Activated CD4-positive, CD25-positive, alpha-beta regulatory T cell treated with anti-CD3 and anti-CD28 coated beads, Interleukin-2, amount 50 U/mL, for 16 hours (primary cell): ENCODE measurements around the gene RPL36.
"Not testable (repeated sequence)": the region's sequence is repeated elsewhere in the genome, so short reads cannot be mapped to it uniquely, and the experiment has no call there.

ENCODE experiments used
- DNase-seq: peaks from one replicate; pipeline ENCODE4 v3.0.0-alpha.2; 2020; ENCODE audit warnings: low read depth, low spot score

Gene RPL36

GRCh38 chr19:5674714-5675113 is 15.4 kb upstream of the RPL36 start:
- DNase-seq = no peak

DNA sequence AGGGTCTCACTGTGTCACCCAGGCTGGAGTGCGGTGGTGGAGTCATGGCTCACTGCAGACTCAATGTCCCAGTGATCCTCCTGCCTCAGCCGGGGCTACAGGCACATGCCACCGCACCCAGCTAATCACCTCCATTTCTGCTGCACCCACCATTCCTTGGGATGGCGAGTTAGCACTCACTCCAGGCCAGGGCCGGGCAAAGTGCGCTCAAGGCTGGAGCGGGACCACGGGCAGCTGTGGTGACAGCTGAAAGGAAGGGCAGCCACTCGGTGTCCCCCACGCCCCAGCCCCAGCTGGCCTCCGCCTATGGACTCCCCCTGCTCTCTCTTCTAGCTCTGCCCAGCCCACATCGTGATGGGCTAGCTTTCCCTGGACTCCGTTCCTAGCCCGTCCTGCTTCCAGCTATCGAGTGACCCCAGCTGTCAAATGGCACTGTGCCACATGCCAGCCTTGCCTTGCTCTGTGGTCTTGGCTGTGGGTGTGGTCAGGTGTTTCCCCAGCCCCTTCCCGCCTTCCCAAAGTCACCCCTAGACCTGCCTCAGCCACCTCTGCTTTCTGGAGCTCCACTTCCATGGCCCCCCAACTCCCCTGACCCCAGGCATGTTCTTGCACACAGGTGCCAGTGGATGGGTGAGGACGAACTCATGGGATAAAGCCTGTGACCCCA is 13.9 kb upstream of the RPL36 start:
- DNase-seq = no peak

GRCh38 chr19:5676772-5677105 is 13.4 kb upstream of the RPL36 start:
- DNase-seq = no peak

- DNase-seq = no peak
Observed at GRCh38 chr19:5677136-5677535, 13.0 kb upstream of the RPL36 start.

GRCh38 chr19:5677580-5677979 is 12.5 kb upstream of the RPL36 start:
- DNase-seq = no peak

GRCh38 chr19:5678071-5678718 is 11.9 kb upstream of the RPL36 start:
- no peak for DNase-seq

GRCh38 chr19:5679289-5680083 is 10.6 kb upstream of the RPL36 start:
- DNase-seq = no peak

- DNase-seq = no peak
Observed at GRCh38 chr19:5680084-5680436, 10.0 kb upstream of the RPL36 start.

GRCh38 chr19:5680437-5681368 is 9.4 kb upstream of the RPL36 start, which contains the start of the genes HSD11B1L and MICOS13:
TSS of gene HSD11B1L (plus strand) at chr19:5681027. CDS start at chr19:5684833, 3,806 bp downstream.
TSS of gene MICOS13 (minus strand) at chr19:5680516. CDS start at chr19:5680486, 30 bp downstream.
- DNase-seq = peak; percentile 97

- no peak for DNase-seq
Observed at GRCh38 chr19:5681391-5682106, 8.5 kb upstream of the RPL36 start.

GRCh38 chr19:5682107-5682482 is 8.0 kb upstream of the RPL36 start:
- no peak for DNase-seq

GRCh38 chr19:5683177-5683886 is 6.8 kb upstream of the RPL36 start:
- DNase-seq = no peak

DNA sequence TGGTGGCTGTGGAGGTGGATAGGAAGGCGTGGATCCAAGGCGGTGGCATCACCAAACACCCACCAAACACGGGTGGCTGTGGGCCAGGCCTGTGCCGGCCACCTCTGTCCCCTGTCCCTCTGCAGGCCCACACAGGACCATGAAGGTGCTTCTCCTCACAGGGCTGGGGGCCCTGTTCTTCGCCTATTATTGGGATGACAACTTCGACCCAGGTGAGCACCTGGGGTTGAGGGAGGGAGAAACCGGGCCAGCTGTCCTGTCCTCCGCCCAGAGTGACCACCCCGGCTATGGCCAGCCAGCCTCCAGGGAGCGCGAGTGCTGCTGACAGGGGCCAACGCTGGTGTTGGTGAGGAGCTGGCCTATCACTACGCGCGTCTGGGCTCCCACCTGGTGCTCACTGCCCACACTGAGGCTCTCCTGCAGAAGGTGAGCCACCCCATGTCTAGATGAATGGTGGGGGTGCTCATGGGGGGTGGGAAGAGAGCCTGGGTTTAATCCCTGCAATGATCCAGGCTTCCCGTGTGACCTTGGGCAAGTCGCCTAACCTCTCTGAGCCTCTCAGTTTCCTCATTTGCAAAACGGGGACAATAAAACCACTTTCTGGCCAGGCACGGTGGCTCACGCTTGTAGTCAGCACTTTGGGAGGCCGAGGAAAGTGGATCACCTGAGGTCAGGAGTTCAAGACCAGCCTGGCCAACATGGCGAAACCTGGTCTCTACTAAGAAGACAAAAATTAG is 5.2 kb upstream of the RPL36 start:
- DNase-seq = no peak

GRCh38 chr19:5686326-5686646 is 3.8 kb upstream of the RPL36 start:
- no peak for DNase-seq

GRCh38 chr19:5686647-5687359 is 3.3 kb upstream of the RPL36 start:
- peak; percentile 90 for DNase-seq

GRCh38 chr19:5687360-5688198 is 2.5 kb upstream of the RPL36 start:
- no peak for DNase-seq

DNA sequence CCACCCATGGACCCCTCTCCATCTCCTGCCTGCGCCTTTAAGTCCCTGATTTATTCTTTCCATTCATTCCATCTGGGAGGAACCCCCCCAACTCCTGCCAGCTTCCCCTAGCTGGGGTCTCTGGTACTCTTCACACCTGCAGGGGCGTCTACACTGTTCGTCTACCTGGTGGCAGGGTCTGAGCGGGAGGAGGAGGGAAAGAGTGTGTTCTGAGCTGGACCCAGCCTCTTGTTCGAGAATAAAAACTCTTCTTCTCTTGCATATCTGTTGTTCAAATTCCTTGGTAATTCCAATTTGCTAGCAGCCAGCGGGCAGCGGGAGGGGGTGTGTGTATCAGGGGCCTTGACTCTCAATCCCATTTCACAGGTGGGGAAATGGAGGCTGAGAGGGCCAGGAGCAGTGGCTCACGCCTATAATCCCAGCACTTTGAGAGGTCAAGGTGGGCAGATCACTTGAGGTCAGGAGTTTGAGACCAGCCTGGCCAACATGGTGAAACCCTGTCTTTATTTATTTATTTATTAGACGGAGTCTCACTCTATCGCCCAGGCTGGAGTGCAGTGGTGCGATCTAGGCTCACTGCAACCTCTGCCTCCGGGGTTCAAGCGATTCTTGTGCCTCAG is 1.7 kb upstream of the RPL36 start:
- not testable (repeated sequence) for DNase-seq
